Measurements from ENCODE around the gene RBFOX2.
"Not testable (repeated sequence)": the region's sequence is repeated elsewhere in the genome, so short reads cannot be mapped to it uniquely, and the experiment has no call there.

DNA sequence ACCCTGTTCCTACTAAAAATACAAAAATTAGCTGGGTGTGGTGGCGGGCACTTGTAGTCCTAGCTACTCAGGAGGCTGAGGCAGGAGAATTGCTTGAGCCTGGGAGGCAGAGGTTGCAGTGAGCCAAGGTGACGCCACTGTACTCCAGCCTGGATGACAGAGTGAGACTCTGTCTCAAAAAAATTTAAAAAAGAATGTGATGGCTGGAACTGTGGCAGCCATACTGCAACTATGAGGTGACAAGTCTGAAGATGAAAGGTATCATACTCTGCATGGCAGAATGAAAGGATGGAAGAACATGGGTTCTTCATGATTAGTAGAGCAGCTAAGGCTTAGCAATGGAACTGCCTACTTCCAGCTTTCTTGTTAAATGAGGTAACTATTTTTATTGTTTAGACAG is 42.0 kb upstream of the RBFOX2 start:
- TF ChIP-seq, protein P1, sequence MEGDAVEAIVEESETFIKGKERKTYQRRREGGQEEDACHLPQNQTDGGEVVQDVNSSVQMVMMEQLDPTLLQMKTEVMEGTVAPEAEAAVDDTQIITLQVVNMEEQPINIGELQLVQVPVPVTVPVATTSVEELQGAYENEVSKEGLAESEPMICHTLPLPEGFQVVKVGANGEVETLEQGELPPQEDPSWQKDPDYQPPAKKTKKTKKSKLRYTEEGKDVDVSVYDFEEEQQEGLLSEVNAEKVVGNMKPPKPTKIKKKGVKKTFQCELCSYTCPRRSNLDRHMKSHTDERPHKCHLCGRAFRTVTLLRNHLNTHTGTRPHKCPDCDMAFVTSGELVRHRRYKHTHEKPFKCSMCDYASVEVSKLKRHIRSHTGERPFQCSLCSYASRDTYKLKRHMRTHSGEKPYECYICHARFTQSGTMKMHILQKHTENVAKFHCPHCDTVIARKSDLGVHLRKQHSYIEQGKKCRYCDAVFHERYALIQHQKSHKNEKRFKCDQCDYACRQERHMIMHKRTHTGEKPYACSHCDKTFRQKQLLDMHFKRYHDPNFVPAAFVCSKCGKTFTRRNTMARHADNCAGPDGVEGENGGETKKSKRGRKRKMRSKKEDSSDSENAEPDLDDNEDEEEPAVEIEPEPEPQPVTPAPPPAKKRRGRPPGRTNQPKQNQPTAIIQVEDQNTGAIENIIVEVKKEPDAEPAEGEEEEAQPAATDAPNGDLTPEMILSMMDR (IDR thresholded peaks at IDR 0.05): not testable (repeated sequence)
- TF ChIP-seq FOSL2 (IDR thresholded peaks at IDR 0.05); FOSL2 (CRISPR knock-in tag; IDR thresholded peaks at IDR 0.05); NR3C1 (IDR thresholded peaks at IDR 0.05); MAZ (IDR thresholded peaks at IDR 0.05; ENCODE audit: borderline replicate concordance, low read depth, low read length); EP300 (IDR thresholded peaks at IDR 0.05); ESRRA (IDR thresholded peaks at IDR 0.05; ENCODE audit: borderline replicate concordance, low read length); MAFK (IDR thresholded peaks at IDR 0.05; ENCODE audit: partially characterized antibody); SMC3 (IDR thresholded peaks at IDR 0.05); POLR2A (IDR thresholded peaks at IDR 0.05; ENCODE audit: low read length): not testable (repeated sequence)
